Kidney capillary endothelial cell (primary cell): ENCODE results near the gene FAM124A.

Source experiments
- DNase-seq: peaks from one replicate; pipeline ENCODE4 v3.0.0-alpha.2; 2018; ENCODE audit warnings: low spot score

The FAM124A gene

DNA sequence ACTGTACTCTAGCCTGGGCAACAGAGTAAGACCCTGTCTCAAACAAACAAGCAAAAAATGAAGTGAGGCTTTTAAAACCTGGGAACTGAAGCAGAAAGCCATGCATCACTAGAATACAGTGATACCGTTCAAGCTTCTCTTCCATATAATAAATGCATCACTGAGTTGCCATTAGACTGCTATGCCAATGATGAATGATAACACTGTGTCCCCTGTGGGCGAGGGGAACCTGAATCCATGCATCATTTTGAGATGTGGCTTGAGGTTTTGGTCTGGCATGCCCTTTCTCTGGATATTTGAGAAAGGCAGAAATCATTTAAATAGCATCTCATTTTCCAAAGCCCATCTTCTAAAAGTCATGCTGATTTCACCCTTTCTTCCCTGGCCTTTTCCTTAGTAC lies 1.5 kb upstream of the FAM124A start:
- DNase-seq = no peak

DNA sequence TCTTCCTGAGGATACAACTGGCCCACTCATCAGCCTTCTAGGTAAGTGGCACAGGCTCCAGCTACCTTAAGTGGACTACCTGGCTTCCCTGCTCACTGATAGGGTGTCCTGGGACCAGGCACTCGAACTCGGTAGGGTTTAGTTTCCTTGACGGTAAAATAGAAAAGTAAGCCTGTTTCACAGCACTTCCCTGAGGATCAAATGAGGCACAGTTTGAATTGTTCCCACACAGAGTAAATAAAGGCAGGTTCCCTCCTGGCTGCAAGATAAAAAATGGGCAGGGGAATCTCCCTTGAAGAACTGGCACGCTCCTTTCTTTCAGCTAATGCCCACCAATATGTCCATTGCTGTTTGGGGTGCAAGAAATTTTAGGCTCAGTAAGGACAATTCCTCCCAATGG lies 1.1 kb upstream of the FAM124A start:
- no peak for DNase-seq

DNA sequence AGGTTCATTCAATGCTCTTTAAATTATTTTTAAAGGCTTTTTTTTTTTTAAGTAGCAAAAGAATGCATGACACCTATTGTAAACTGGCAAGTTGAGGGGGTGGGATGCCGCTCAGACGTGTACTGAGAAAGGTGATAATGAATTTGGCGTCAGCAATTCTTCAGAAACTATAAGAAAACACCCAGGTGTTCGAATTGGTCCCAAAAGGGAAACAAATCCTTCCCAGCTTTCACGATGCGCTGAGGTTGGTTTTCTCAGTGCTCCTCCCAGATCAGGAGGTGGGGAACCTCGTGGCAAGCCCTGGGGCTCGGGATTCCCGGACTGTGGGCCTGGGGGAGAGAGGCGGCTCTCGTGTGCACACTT lies 543 bp upstream of the FAM124A start:
- no peak for DNase-seq

DNA sequence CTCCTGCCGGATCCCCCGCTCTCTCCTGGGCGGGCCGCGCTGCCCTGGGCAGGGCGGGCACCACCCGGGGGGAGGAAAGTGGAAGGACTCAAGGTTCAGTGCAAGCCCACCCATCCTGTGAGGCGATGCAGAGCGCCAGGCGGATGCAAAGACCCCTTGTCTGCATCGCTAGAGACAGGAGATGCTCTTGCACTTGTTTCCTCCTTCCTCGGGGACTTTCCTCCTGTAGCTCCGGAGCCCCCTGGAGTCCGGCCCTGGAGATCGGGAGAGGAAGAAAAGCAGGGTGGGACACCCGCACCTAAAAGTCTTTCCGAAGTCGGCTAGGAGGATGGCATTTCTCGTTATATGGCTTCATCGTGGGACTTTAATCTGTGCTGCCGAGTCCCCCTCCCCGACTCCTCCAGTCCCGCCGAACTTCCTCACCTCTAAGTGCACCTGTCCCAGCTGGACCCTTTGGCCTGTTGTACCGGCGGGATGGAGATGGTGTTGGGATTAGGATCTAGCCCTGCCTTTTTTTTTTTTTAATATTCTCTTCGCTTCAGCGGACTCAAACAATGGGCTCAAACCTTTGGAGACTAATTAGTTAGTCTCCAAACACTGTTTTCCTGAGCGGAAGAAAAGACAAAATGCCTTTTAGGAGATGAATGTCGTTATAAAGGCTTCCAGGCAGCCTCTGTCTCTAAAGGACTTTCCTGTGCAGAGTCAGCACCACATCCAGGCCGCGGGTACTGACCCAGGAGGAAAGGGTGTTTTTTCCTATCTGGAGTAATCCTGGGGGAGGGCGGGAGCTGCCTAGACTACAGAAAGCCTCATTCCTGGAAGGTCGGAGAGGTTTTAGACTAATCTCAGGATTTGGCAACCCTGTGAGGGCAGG lies 725 bp downstream of the FAM124A start:
- DNase-seq = no peak

DNA sequence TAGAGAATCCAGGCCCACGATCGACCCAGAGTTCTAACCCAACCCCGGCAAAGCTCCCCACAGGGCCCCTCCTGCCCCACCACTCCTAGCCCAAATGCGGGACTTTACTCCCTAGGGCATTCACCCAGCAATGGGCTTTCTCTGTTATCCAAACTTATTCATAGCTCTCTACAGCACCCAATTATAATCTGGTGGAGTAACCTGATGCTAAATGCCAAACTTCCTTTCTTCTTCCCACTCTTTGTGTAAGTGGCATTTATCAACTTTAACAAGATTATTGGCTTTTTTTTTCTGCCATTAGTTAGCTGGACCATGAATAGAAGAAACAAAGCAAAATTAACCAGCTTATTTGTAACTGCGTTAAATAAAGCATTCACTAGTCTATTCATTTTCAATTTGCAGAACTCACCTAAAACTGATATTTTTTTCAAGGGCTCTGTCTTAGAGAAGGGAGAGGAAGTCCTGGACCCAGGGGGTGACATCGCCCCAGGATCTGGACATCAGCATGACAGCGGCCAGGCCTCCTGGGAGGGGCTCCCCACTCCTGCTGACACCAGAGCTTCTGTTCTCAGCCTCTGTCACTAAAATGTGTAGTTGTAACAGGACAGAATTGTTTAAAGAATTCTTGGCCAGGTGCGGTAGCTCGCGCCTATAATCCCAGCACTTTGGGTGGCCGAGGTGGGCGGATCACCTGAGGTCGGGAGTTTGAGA lies 1.5 kb downstream of the FAM124A start:
- DNase-seq = no peak

DNA sequence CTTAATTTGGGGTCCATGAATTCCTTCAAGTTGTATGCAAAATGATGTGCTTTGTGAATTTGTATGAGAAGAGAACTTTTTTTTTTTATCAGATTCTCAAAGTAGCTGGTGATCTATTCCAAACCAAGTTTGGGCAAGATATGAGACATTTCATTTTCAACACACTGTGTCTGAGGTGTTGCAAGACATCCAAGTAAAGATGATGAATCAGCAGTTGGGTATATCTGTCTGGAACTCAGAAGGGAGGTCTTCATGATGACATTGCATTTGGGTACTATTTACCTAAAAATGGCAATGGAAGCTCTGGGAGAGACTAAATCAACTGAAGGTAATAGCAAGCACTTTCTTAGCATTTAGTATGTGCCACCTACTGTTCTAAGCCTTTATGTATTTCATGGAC lies 2.8 kb downstream of the FAM124A start:
- no peak for DNase-seq

DNA sequence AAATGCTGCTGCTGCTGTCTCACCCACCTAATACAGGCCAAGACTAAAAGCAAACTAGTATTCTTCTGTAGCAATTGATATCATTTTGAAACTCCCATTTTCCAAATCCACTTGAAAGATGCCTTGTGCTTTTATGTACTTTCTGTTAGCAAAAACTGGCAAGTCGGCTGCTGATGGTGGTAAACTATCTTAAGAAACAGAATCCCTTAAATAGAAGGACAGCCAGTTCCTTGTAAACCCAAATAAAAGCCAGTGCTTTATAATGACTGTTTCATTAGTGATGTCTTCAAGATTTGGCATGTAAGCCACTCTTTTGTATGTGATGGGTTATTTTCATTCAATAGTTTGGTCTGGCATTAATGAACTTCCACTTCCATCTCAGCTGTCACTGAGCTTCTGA lies 5.2 kb downstream of the FAM124A start:
- DNase-seq = no peak

DNA sequence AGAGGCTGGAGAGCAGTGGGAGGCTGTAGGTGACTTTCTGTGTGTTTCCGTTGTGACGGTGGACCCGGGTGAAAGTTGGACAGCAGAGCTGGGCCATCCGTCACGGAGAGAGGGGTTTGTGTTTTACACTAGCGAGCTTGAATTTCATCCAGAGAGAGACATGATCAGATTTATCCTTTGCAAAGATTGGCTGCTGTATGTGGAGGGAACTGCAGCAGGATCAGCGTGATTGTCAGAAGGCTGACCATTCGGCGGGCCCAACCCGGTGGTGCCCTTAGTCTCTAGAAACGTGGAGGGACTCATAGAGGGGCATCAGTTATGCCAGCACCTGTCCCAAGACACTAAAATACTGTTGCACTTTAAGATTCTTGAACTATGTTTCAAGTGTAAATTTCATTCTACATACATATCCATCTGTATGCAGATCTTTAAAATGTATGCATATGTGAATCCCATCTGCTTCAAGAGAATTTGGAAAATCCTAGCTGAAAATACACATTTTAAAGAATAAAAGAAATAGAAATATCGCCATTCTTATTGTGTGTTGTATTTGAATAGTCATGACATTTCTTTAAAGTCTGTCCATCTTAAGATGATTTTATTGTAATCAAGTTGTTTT lies 7.0 kb downstream of the FAM124A start:
- DNase-seq = no peak

DNA sequence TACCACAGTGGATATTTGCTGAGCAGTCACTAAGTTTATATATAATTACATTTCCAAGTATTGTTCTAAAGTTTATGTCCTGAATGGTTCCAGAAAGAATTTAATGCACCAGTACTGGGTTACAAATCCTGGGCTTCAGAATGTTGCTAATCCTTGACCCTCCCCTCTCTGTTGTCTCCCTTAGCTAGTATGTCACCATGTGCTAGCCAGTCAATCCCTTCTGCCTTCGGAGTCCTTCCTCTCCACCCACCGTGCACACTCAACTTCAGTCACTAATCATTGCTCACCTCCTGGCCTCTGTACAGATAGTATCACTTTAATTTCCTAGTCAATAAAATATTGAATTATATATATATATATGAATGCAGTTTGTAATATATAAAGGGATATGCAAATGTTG lies 7.5 kb downstream of the FAM124A start:
- DNase-seq = peak; percentile 33

DNA sequence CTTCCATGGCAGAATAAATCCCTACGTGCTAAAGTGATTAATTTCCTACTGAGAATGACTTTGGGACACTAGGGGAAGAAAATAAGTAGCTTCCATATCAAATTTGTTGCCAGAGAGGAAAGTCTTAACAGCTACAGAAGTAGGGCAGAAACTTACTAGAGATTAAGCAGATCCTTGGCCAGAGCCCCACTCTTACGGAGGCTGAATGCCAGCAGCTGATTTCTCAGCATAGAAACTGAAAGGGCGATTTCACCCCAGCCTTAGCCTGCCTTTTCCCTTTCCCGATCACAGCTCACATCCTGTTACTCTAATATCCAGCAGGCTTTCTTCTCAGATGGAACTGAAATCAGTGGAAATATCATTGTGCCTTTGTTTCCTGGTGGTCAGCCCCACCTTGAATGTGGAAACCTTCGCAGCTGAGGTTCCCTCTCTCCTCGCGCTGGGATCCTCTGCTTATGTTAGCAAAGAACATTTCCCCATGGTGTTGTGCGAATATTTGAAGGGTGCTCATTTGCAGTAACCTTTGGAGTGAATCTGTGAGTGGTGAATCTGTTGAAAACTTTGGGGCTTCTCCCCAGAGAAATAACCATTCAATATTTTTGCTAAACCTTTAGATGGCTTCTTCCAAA lies 8.4 kb downstream of the FAM124A start:
- peak; percentile 39 for DNase-seq

DNA sequence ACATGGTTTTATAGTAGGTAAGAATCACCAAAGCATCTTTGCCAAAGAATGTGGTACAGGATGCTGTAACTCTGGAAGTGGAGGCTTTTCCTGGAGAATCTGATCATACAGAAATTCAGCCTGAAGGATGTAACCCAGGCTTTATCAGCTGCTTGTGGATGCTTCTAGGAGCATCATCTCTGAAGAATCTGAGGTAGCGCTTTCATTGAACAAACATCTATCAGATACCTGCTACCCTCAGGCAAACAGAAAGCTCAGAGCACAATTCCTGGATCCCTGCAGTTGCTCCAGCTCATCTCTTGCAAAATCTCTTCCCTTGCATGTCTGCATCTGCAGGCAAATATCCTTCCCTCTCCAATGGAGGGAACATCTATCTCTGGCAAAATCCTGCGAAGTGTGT lies 9.3 kb downstream of the FAM124A start:
- no peak for DNase-seq

DNA sequence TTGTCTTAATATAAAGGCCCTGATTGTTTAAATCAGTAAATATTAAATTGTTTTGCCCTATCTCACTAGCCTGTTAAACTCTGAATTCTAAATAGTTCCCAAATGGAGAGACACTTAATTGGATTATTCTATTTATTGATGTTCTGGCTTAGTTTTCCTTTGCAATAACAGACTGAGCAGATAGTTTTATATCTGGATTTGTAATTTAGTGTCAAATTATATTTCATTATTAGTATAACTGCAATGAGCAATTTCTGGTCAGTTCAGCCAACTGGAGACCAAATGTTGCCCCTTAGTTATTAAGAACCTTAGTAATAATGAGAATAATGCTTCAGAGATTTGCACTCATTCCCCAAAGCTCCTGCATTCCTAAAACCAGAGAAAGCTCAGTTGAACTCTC lies 10.1 kb downstream of the FAM124A start:
- DNase-seq = no peak

DNA sequence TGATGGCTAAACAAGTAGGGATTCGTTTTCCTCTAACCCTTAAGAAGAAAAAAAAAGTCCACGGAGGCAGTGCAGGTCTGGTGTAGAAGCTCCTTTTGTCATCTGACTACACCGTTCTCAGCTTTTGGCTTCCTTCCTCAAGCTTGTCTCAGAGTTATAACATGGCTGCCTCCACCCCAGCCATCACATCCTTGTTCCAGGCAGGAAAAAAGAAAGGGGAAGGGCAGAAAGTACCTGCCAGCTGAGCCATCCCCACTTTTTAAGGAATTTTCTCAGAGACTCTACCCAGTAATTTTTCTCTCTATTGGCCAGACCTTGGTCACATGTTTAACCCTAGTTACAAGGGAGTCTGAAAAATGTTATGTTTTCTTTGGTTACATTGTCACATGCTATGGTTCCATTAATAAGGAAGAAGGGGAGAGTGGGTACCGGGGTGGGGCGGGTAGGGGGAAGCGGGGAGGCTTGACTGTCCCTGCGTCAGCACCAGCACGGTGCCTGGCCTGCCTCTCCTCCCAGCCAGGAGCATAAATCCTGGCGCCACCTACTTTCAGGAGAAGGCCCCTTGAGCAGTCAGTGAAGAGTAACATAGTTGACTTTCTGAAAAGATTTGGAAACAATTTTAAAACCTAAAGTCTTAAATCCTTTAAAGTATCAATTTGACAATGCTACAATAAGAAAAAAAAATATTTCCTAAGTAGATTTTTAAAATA lies 11.1 kb downstream of the FAM124A start:
- no peak for DNase-seq

DNA sequence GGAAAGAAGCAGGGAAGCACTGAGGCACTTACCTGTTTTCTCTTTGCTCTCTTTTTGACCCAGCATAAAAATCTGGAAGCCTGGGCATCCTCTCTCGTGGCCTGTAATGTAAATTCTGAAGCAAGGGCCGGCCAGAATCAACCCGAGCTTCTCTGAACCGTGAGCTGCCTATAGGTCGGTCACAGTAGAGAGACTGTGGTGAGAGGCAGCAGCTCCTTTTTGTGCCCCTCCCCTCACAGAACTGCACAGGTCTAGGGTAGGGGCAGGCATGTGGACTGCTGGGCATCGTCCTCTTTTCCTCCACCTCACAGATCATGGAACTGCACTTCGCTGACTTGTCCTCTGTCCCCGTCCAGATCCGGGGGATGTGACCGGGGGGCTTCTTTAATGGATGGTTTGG lies 12.5 kb downstream of the FAM124A start:
- DNase-seq = no peak

DNA sequence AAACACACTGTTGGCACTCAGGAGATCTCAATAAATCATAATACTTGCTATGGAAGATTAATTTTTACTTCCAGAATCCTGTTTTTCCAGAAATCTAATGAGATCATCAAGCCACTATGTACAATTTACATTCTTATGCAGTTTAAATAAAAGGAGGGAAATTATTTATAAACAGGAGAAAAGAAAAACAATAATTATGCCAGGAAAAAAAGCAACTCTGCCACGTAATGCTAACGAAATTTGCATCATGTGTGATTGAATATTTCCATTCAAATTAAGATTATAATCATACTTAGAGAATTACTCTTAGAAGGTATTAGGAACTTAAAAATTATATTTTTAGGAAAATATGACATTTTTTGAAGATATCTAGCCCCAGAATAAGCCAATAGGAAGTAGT lies 13.0 kb downstream of the FAM124A start:
- no peak for DNase-seq

DNA sequence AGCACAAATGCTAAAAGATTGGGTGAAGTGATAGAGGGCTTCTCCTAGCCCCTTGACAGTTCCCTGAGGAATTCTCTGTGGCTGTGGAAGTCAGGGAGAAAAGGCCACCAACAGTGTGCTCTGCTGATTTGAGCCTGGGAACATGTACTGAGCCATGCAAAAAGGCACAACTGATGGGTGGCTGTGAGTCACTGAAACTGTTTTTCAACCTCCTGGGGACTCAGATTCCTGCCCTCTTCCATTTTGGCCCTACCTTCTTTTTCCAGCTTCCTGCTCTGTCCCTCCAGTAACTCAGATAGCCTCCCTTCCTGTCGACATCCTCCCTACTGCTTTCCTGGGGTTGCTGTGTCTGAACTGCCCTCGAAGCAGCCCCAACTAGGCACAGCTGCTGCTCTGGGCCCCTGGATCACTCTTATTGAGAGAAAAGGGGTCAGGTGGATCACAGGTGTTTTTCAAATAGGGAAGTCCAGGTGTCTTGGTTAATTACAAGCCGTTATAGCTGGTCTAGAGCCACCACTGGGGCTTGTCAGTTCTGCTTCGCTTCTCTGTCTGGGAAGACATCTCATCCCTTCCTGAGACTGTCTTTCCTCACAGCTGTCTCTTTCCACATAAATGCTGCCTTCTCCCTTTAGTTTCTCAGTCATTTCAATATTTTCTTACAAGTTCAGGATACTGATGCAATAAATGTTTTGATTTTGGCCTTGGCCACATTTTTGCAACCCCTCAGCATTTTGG lies 13.7 kb downstream of the FAM124A start:
- DNase-seq = no peak

DNA sequence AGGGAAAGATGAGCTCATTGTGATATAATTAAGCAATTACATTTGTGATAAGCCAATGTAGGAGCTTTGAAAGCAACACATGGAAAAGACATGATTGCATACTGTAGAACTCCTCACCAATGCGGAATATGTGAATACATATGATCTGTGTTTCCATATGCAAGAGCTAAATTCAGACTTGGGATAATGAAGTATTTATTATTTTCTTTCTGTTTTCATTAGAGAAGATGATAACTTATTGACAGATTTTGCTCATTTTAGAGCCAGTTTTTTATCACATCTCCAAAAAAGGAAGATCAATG lies 14.2 kb downstream of the FAM124A start:
- no peak for DNase-seq

DNA sequence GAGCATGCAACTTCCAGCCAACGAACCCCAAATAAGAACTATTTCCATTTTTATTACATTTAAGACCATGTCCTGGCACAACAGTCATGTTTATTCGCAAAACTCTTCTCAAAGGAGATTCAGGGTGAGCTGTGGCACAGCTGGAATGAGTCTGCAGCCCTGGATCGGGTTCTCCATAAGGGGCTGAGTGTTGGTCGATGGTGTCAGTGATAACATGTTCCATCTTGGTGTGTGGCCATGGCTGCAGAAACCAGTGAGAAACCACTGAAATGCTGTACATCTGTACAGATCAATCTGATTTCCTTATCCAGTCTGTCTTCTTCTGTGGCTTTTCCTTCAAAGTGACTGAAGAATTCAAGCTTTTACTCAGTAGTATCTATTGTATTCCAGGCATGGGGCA lies 15.2 kb downstream of the FAM124A start:
- DNase-seq = no peak

DNA sequence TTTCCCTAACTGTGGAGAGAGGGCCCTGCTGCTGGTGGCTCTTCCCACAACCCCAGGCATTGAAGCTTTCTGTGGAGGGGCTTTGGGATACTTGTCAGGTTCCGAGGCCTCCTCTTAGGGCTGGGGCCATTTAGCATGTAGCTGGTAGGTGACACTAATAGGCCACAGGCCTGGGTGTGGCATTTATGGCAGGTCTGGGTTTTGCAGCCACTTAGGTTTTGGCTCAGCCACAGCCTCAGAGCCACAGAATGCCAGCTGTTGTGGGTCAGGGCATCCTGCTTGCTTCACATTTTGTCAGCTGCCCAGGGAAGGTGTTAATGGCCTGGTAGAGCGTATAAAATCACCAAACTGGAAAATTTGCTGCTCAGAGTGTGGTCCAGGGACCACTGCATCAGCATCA lies 15.7 kb downstream of the FAM124A start:
- no peak for DNase-seq

DNA sequence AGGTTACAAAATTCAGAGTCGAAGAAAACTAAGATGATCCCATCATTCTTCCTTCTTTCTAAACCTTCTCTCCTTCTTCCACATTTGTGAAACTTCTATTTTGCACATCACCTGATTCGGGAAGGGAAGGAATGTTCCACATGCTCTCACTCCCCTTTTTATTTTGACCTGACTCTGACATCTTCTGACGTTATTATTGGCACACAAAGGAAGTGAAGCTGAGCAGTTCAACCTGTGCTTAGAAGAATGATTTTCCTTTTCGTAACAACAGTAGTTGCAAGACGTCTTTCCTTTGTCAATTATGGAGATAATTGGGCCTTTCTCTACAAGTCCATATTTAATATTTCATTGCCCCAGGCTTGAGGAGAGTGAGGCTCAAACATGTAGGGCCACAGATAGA lies 18.0 kb downstream of the FAM124A start:
- DNase-seq = no peak

DNA sequence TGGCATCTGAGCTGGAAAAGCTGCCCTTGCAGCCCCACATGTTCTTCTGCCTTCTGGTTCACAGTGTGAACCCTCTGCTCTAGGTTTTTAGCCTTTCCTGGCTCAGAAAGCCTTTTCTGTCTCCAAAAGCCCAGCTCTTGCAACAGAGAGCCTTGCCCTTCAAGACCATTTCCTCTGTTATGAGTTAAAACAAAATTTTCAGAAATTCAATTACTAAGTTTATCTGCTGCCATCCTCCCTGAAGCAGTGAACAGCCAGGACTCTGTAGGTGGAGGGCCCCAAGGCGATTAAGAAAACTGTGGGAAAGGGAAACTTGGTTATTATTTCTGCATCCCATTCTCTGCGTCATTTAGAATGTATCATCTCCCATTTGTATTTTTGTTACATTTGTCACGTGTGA lies 18.8 kb downstream of the FAM124A start:
- no peak for DNase-seq

DNA sequence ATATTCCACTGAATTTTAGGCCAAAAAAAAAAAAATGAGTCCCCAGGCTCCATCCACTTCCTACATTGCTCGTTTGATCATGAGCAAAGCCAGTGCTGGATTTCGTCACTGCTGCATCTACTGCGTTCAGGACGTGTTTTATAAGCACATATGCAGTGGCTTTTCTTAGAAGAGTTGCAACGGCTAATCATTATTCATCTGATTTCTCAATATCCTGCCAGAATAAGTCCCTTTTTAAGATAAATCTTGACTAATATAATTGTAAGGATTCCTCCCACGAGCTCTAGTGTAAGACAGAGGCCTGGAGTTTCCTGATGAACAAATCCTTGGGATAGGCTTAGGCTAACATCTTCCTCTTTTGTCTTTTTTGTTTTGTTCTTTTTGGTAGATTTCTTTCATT lies 19.5 kb downstream of the FAM124A start:
- DNase-seq = no peak
